ENCODE measurements around the gene SBNO1.
"Not testable (repeated sequence)": the region's sequence is repeated elsewhere in the genome, so short reads cannot be mapped to it uniquely, and the experiment has no call there.

SBNO1 gene

GRCh38 chr12:123356159-123356670 lies 8.4 kb downstream of the SBNO1 start:
- DNase-seq (ENCODE audit: insufficient read length, low spot score) (no peak), FAIRE-seq (no peak)

DNA sequence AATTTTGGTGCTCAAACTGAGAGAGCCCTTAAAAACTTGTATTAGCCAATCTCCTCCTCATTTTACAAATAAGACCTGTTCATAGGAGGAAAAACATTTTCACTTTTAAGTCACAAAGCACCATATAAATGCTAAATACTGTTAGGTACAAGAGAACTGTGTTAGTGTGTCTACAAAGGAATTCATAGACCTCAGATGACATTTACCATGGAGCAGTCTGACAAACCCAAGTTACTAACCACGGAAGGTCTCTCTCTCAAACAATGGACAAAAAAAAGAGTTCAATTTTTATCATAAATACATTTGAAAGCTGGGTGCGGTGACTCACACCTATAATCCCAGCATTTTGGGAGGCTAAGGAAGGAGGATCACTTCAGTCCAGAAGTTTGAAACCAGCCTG lies 10.0 kb downstream of the SBNO1 start:
- DNase-seq (ENCODE audit: insufficient read length, low spot score) = no peak
- FAIRE-seq = no peak

GRCh38 chr12:123351349-123351748 lies 13.3 kb downstream of the SBNO1 start:
- no peak for DNase-seq (ENCODE audit: insufficient read length, low spot score)

DNA sequence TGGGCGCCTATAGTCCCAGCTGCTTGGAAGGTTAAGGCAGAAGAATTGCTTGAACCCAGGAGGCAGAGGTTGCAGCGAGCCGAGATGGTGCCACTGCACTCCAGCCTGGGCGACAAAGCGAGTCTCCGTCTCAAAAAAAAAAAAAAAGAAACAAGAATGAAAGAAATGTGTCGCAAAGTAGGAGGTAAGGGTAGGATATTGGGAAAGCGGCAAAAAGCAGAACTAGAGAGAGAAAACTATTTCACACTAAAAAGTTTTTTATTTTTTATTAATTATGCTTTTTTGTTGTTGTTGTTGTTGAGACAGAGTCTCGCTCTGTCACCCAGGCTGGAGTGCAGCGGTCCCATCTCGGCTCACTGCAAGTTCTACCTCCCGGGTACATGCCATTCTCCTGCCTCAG lies 17.7 kb downstream of the SBNO1 start:
- DNase-seq (ENCODE audit: insufficient read length, low spot score) (no peak), FAIRE-seq (no peak)

More at GRCh38 chr12:123351349-123351748, 13.3 kb downstream of the SBNO1 start:
- FAIRE-seq = no peak

DNA sequence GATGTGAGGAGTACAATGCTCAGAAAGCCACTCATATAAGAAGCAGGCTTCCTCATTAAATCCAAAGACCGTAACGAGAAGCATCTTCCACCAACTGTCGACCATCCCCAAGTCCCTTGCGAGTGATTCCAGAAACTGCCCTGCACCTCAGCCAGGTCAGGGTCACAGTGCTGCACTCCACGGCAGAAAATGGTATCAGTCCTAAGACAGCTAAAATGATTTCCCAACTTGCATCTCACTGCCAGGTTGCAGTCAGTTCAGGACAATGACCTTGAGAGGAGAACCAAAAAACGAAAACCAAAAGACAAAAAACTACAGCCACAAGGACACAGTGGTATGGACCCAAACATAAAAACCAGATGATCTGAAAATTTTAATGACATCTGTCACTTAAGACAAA lies 20.6 kb downstream of the SBNO1 start:
- FAIRE-seq (no peak), DNase-seq (ENCODE audit: insufficient read length, low spot score) (no peak)

DNA sequence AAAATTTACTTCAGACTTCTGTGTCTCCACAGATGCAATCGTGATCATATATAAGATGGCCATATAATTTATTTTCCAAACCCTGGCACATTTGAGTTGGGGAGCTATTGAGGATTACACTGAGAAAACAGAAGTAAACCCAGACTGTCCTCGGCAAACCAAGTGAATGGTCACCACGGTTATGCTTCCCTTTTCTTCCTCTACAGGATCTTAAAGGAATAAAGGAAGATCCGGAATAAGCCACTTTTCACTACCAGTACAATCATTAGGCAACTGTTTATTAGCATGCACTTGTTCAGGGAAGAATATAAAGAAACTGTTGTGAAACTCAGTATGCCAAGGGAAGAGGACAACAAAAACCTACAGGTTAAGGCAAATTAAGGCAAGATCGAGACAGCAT lies 27.6 kb downstream of the SBNO1 start:
- FAIRE-seq = no peak
- no peak for DNase-seq (ENCODE audit: insufficient read length, low spot score)

DNA sequence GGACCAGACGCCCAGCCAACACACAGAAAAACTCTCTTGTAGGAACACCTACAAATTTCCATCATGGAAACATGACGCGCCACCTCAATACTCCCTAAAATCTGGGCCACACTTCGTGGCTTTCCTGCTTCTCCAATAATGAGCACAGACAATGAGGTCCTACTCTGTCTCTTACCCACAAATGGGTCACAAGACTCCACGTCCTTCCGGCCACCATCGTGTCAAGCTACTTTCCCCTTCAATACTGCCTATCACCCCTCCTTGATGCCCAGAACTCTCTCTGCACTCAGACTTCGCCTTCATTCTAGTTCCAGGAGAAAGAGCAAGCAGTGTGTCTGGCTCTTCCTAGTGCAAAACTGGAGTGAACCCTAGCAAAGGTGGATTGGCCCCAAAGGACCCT lies 28.1 kb downstream of the SBNO1 start:
- DNase-seq (ENCODE audit: insufficient read length, low spot score) (no peak), FAIRE-seq (no peak)

GRCh38 chr12:123335490-123335889 lies 29.2 kb downstream of the SBNO1 start:
- DNase-seq (ENCODE audit: insufficient read length, low spot score) (no peak), FAIRE-seq (no peak)

DNA sequence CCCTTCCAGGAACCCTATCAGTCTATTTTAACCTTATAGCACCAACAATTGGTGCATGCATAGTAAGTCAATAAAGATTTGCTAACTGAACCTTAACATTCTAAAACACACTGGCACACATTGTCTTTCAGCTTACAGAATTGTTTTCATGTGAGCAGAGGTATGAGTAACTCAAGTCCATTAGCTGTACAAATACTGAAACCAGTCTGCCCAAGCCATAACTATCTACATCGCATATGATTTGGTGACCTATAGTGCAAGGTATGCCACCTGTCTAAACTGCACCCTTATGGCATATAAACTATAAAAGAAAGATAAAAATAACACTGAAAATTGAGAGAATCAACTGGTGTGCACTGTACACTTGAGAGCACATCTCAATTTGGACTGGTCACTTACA lies 34.8 kb downstream of the SBNO1 start:
- DNase-seq (ENCODE audit: insufficient read length, low spot score) = no peak
- FAIRE-seq = no peak

DNA sequence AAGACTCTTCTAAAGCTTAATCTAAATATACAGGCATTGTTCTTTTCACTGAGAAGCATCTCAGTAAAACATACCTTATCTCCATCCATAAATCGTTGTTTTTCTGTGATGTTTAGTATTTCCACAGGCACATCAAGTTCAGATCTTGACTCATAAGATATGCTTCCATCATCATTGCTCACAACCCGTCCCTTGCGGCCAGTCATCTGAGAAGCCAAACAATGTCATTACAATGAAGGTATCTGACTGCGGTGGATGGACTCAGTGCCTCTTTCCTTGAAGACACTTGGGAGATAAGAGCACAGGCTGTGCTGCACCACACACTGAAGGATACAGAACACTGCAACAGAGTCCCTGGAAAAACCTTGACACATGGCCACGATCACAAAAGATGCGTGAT lies 44.8 kb downstream of the SBNO1 start:
- no peak for FAIRE-seq
- no peak for DNase-seq (ENCODE audit: insufficient read length, low spot score)

DNA sequence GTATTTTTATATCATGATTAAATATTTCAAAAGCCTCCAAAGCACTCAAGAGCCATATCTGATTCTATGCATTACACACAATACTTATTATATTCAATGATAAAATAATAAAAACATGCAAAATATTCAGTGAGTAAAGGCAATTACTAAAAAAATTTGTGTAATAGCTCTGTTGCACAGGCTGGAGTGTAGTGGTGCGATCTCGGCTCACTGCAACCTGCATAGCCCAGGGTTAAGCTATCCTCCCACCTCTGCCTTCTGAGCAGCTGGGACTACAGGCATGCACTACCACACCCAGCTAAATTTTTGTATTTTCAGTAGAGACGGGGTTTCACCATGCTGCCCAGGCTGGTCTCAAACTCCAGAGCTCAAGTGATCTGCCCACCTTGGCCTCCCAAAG lies 45.4 kb downstream of the SBNO1 start:
- DNase-seq (ENCODE audit: insufficient read length, low spot score) (no peak), FAIRE-seq (no peak)

DNA sequence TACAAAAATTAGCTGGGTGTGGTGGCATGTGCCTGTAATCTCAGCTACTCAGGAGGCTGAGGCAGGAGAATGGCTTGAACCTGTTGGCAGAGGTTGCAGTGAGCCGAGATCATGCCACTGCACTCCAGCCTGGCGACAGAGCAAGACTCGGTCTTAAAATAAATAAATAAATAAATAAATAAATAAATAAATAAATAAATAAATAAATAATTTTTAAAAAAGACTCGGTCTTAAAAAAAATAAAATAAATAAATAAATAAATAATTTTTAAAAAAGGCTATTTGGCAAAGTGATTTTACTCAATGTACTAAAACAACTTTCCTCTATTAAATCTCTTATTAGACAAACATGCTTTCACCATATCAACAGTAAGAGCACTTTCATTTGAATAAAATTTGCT lies 51.6 kb downstream of the SBNO1 start:
- not testable (repeated sequence) for FAIRE-seq; DNase-seq (ENCODE audit: insufficient read length, low spot score)

DNA sequence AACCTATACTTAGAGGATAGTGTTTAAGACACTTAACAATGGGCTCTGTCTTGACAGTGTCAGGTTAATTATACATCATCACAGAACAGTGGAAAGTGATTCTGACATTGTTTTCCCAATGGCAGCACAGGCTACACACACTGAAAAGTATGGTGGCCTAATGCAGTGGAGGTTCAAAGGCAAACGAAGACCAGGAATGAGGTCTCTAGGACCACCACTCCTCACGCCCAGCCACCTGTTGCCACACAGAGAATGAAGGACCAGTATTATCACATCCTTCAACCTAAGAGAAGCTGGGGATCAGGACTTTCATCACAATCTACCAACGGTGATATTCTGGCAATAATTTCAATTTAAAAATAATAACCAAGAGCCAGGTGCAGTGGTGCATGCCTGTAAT lies 58.4 kb downstream of the SBNO1 start:
- DNase-seq (ENCODE audit: insufficient read length, low spot score) = no peak
- FAIRE-seq = no peak

GRCh38 chr12:123305136-123305535 lies 59.5 kb downstream of the SBNO1 start:
- FAIRE-seq (no peak), DNase-seq (ENCODE audit: insufficient read length, low spot score) (no peak)

GRCh38 chr12:123293178-123293760 lies 71.4 kb downstream of the SBNO1 start:
- no peak for FAIRE-seq
- no peak for DNase-seq (ENCODE audit: insufficient read length, low spot score)

- DNase-seq (ENCODE audit: insufficient read length, low spot score) (no peak), FAIRE-seq (no peak)
Measured at GRCh38 chr12:123289911-123290310, 74.7 kb downstream of the SBNO1 start.

GRCh38 chr12:123288751-123289346 lies 75.8 kb downstream of the SBNO1 start:
- DNase-seq (ENCODE audit: insufficient read length, low spot score) = no peak
- no peak for FAIRE-seq

- DNase-seq (ENCODE audit: insufficient read length, low spot score) (no peak), FAIRE-seq (no peak)
Measured at GRCh38 chr12:123286652-123287373, 77.8 kb downstream of the SBNO1 start.

GRCh38 chr12:123284669-123285068 lies 80.0 kb downstream of the SBNO1 start:
- no peak for FAIRE-seq
- no peak for DNase-seq (ENCODE audit: insufficient read length, low spot score)

DNA sequence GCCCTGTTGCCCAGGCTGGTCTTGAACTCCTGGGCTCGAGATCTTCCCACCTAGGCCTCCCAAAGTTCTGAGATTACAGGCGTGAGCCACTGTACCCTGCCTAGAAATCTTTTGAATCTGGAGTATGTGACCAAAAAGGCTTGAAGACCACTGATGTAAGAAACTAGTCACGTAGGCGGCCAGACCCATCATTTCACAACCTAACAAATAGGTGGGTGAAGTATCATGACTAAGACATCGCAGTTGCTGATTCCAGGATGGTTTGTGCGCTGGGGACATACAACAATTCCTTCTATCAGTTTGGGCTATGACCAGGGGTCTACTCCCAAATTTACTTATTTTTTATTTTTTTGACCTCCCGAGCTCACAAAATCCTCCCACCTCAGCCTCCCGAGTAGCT lies 81.2 kb downstream of the SBNO1 start:
- no peak for FAIRE-seq

GRCh38 chr12:123282111-123282510 lies 82.5 kb downstream of the SBNO1 start:
- FAIRE-seq (no peak), DNase-seq (ENCODE audit: insufficient read length, low spot score) (no peak)

More for the DNA sequence above, 81.2 kb downstream of the SBNO1 start:
- no peak for DNase-seq (ENCODE audit: insufficient read length, low spot score)

DNA sequence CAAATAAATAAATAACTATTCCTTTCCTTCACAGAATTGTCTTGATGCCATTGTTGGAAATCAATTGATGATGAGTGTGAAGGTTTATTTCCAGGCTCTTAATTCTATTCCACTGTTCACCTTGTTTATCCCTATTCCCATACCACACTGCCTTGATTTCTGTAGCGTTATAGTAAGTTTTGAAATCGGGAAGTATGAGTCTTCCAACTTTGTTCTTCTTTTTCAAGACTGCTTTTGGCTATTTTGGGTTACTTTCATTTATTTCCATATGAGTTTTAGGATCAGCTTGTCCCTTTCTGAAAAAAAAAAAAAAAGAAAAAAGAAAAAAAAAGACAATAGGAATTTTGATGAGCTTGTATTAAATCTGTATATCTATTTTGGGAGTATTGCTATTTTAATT lies 83.7 kb downstream of the SBNO1 start:
- DNase-seq (ENCODE audit: insufficient read length, low spot score) = no peak
- FAIRE-seq = no peak
